Mucosa of stomach (tissue), 1 donor: ENCODE data around the gene GALNT13.

Experiments
- H3K27me3 ChIP-seq: one replicate; pipeline ENCODE4 v1.7.0; 2013; ENCODE audit warnings: mild to moderate bottlenecking, low read length; ENCODE audit not compliant: control insufficient read depth, insufficient read depth
- H3K36me3 ChIP-seq: one replicate; pipeline ENCODE4 v1.7.0; 2013; ENCODE audit warnings: low read length; ENCODE audit not compliant: control insufficient read depth, insufficient read depth
- H3K4me1 ChIP-seq: one replicate; pipeline ENCODE4 v1.7.0; 2013; ENCODE audit warnings: mild to moderate bottlenecking, low read length; ENCODE audit not compliant: control insufficient read depth, insufficient read depth
- H3K4me3 ChIP-seq: one replicate; pipeline ENCODE4 v1.7.0; 2013; ENCODE audit warnings: low read length
- H3K9ac ChIP-seq: one replicate; pipeline ENCODE4 v1.7.0; 2013; ENCODE audit warnings: mild to moderate bottlenecking, low read length, moderate library complexity
- H3K9me3 ChIP-seq: one replicate; pipeline ENCODE4 v1.7.0; 2013; ENCODE audit warnings: mild to moderate bottlenecking, low read length, moderate library complexity; ENCODE audit not compliant: control insufficient read depth
- donor health status: Pancreatic carcinoma.

GALNT13 gene

DNA sequence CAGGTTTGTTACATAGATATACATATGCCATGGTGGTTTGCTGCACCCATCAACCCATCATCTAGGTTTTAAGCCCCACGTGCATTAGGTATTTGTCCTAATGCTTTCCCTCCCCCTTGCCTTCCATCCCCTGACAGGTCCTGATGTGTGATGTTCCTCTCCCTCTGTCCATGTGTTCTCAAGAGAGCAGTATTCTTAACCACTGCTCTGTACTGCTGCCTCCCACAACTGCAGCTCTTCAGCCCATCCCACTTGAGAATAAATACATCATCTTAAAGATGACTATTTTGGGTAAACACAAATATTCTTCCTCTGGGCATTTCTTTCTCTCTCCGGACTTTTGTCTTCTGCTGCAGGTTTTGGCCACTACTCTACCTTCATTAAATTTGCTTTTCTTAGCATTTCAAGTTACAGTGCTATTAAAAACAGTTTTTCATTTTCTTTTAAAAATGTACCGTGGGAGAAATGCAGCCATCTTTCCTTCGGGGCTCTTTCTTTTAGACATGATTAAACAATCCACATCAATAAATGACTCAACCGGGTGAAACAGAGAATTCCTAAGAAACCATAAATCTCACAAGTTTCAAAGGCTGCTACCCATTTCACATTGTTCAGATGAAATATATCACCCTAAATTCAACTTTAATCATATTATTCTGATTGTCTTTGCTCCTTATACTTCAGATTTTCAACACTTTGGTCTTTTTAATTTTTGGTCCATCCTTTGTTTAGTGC is 323.4 kb downstream of the GALNT13 start:
- no peaks in the 10 kb centered on the region for H3K4me1 ChIP-seq
- H3K9me3 ChIP-seq = no peaks in the 10 kb centered on the region
- no peak overlapping the region for H3K9ac ChIP-seq
- no peaks in the 10 kb centered on the region for H3K27me3 ChIP-seq
- no peak overlapping the region for H3K4me3 ChIP-seq
- no peaks in the 10 kb centered on the region for H3K36me3 ChIP-seq

DNA sequence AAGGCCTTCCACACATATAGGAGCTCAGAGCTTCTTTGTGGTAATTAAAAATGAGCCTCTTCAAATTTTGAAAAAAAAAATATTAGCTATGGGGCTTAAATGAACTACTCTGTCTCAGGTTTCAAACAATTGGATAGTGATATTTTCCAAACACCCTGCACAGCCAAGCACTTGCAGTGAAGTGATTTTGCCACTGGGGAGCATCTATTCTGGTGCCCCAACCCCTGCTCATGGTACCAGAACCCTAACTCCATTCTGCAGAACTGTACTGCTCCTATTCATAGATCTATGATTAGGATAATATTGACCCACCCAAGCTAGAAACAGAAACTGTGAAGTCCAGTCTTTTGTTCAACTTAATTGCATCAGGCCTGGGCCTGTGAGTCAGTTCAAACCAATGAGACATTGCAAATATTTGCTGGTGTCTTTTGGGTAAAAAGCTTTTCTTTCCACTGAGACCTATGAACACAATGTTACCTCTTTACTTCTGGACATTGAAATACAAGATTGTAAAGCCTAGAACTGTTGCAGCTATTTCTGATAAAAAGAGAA is 324.0 kb downstream of the GALNT13 start:
- no peaks in the 10 kb centered on the region for H3K4me1 ChIP-seq
- no peak overlapping the region for H3K4me3 ChIP-seq
- no peaks in the 10 kb centered on the region for H3K36me3 ChIP-seq
- no peaks in the 10 kb centered on the region for H3K9me3 ChIP-seq
- no peak overlapping the region for H3K9ac ChIP-seq
- no peaks in the 10 kb centered on the region for H3K27me3 ChIP-seq

DNA sequence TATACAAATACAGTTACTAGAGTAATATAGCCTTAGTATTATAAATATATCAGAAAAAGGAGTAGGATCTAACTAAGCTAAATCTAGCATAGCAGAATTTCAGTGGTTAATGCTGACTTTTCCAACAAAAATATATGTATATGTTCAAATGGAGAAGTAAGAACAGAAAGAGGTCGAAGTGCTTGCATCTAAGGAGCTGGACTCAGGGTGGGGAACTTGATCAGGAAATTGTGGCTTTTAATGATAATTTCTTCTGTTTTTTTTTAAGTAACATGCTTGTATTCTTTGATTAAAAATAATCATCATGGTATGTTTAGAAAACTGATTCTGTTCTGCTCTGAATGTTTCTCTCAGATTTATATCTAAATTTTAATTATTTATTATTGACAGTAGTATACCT is 327.1 kb downstream of the GALNT13 start:
- Histone ChIP-seq H3K4me3 (no peak overlapping the region), H3K27me3 (no peaks in the 10 kb centered on the region), H3K36me3 (no peaks in the 10 kb centered on the region), H3K9ac (no peak overlapping the region), H3K4me1 (no peaks in the 10 kb centered on the region), H3K9me3 (no peaks in the 10 kb centered on the region)

DNA sequence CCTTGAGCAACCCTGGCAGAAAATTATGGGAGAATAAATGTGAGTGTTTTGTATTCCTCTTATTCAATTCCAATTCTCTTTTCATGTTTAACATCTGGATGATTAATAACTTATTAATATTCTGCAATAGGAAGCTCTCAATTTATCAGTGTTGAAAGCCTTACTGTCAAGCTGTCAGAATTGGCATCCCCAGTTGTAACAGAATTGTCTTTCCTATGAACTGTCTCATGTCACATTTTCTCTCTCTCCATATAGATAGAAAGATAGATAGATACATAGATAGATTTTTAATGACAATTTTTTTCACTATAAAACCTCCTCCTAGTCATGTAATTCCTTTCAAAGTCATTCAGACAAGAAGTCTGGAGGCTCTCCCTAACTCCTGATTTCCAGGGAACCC is 331.5 kb downstream of the GALNT13 start:
- Histone ChIP-seq H3K27me3 (no peaks in the 10 kb centered on the region), H3K9ac (no peak overlapping the region), H3K4me3 (no peak overlapping the region), H3K9me3 (no peaks in the 10 kb centered on the region), H3K4me1 (no peaks in the 10 kb centered on the region), H3K36me3 (no peaks in the 10 kb centered on the region)

DNA sequence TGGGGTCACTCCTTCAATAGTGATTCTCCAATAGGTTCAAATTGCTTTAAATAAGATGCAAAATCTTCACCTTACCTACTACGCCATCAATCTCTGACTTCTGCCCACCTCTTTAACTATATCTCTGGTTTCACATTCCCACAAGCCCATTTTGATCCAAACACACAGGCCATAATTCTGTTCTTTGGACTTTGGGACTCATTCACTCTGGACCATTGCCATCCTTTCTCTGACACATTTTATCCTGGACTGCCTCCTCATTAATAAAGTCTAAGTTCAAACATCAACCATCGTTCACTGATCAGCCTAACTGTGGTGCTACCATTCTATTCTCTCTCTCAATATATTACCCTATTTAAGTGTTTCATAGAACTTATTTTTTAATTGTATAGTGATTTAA is 332.2 kb downstream of the GALNT13 start:
- H3K27me3 ChIP-seq = no peaks in the 10 kb centered on the region

DNA sequence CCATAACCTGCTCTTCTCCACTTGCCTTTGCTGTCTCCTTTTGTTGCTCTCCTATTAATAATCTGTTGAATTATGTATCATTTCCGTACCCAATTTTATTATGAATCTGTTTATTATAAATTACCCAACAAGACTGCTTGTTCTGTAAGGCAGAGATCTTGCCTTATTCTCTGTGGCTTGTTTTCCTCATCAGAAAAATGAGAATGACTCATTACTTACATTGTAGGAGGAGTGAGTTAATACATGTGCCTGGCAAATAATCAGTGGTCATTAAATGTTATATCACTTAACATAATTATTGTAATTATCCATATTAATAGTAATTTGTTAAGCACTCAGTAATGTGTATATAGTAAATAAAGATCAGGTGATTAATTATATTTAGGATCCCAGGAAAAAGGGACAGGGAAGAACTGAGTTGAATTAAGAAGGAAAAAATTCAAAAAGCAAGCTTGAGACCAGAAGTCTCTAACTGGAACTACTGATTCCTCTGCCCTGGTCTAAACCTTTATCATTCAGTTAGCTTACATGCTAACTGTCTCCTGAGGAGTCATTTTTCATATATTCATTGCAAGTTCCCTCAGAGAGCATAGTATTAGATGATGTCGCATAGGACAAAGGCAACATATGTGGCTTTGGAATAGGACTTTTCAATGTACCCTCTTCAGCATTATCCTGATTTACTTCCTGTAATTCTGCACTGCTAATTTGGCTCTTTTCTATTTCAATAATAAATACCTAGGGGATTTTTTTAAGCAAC is 335.7 kb downstream of the GALNT13 start:
- Histone ChIP-seq H3K27me3 (no peaks in the 10 kb centered on the region), H3K9ac (no peak overlapping the region), H3K9me3 (no peaks in the 10 kb centered on the region), H3K4me3 (no peak overlapping the region), H3K4me1 (no peaks in the 10 kb centered on the region), H3K36me3 (no peaks in the 10 kb centered on the region)

More for the DNA sequence above, 332.2 kb downstream of the GALNT13 start:
- H3K4me1 ChIP-seq = no peaks in the 10 kb centered on the region
- H3K4me3 ChIP-seq = no peak overlapping the region
- H3K9ac ChIP-seq = no peak overlapping the region
- H3K9me3 ChIP-seq = no peaks in the 10 kb centered on the region
- no peaks in the 10 kb centered on the region for H3K36me3 ChIP-seq

DNA sequence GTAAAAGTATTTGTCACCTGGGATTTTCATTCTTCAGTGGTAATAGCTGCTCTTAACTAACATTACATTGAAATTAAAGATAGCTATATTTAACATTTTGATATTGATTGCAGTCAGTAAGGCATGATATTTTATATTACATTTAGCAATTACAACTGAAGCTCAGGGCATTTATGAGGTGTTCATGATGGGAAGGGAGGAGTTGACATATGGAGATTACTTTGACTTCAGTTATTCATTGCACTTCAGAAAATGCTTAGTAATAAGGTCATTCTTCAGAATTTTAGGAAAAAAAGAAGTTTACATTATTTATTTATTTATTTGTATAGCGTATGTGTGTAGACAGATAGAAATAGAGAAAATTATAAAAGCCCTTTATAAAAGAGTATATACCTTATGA is 352.0 kb downstream of the GALNT13 start:
- Histone ChIP-seq H3K27me3 (no peaks in the 10 kb centered on the region), H3K9ac (no peak overlapping the region), H3K36me3 (no peaks in the 10 kb centered on the region), H3K4me1 (no peaks in the 10 kb centered on the region), H3K9me3 (no peaks in the 10 kb centered on the region), H3K4me3 (no peak overlapping the region)

DNA sequence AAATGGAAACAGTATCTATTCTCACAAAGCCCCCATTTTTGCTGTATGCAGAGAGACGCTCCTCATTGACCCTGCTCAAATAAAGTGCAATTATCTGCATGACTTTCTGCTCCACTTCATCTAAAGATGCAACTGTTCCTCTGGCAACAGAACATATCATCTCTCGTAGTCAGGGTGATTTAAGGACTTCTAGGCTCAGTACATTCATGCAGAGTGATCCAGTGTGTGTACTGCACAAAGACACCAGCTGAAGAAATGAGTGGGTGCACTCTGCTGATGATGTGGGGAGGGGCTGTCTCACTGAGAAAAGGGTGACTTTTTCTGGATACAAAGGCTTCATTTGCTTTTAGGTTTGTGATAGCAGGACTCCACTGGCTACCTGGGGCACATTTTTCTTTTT is 355.2 kb downstream of the GALNT13 start:
- no peaks in the 10 kb centered on the region for H3K36me3 ChIP-seq
- no peaks in the 10 kb centered on the region for H3K27me3 ChIP-seq
- no peak overlapping the region for H3K9ac ChIP-seq
- H3K9me3 ChIP-seq = no peaks in the 10 kb centered on the region
- H3K4me1 ChIP-seq = no peaks in the 10 kb centered on the region
- no peak overlapping the region for H3K4me3 ChIP-seq

DNA sequence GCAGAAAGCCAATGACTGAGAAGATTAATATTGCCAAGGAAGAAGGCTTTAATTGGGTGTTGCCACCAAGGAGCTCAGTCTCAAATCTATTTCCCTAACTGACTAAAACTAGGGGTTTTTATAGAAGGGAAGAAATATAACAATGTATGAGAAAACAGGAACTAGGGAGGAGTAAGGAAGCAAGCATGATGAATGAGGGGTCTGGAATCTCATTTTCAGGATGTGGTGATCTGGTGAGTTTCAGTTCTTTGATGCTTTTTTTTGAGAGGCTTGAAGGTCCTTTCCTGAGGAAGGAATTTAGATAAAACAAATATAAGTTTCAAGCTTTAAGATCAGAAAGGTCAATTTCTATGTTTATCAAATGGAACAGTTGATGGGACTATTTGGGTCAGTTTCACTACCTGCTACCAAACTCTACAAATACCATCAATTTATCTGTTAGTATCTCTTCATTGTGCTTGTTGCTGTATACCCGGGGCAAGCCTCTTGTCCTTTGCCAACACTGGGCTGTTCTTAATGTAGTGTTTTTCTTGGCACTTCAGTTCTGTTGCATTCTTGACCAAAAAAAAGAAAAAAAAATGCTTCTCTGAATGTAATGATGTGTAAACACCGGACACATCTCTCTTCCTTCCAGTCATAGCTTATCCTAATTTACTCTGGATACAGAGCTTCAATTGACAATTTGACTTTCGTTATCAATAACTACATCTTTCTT is 357.0 kb downstream of the GALNT13 start:
- no peak overlapping the region for H3K9ac ChIP-seq
- H3K4me1 ChIP-seq = no peaks in the 10 kb centered on the region
- H3K9me3 ChIP-seq = no peaks in the 10 kb centered on the region
- H3K27me3 ChIP-seq = no peaks in the 10 kb centered on the region
- H3K4me3 ChIP-seq = no peak overlapping the region
- H3K36me3 ChIP-seq = no peaks in the 10 kb centered on the region

DNA sequence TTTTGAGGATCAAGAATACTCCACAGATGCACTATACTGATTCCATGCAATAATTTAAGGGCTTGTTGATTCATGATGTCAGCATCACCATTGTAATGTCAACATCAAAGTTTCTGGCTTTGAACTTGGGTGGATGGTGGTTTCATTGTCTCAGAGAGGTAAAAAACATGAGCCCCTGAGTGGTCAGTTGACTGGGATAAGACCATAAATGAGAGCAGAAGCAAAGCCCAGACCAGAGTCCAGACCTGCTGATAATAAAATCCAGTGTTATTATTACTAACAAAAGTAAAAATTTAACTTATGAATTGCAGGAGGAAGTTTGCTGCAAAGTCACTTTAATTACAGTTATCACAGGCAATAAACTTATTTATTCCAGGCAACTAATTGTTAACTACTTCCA is 358.2 kb downstream of the GALNT13 start:
- no peaks in the 10 kb centered on the region for H3K27me3 ChIP-seq
- no peaks in the 10 kb centered on the region for H3K36me3 ChIP-seq
- no peaks in the 10 kb centered on the region for H3K4me1 ChIP-seq
- H3K9me3 ChIP-seq = no peaks in the 10 kb centered on the region
- H3K4me3 ChIP-seq = no peak overlapping the region
- no peak overlapping the region for H3K9ac ChIP-seq

DNA sequence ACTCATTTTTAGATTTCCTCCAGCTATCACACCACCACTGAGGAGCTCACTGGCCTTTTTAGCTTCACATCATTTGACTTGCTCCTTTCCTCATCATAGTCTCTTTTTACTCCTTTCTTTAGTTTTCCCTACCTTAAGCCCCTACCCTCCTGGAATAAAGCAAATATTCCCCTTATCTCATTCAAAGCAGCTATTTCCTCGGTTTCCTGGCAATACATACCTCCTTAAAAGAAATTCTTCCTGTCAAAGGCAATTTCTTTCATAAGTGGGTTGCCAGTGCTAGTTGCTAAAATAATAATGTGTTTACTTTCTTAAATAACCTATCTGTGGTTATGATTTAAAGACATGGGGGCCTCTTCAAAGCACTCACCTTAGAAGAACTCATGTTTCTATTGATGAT is 359.3 kb downstream of the GALNT13 start:
- no peaks in the 10 kb centered on the region for H3K4me1 ChIP-seq
- H3K27me3 ChIP-seq = no peaks in the 10 kb centered on the region
- H3K36me3 ChIP-seq = no peaks in the 10 kb centered on the region
- no peaks in the 10 kb centered on the region for H3K9me3 ChIP-seq
- no peak overlapping the region for H3K4me3 ChIP-seq
- no peak overlapping the region for H3K9ac ChIP-seq

DNA sequence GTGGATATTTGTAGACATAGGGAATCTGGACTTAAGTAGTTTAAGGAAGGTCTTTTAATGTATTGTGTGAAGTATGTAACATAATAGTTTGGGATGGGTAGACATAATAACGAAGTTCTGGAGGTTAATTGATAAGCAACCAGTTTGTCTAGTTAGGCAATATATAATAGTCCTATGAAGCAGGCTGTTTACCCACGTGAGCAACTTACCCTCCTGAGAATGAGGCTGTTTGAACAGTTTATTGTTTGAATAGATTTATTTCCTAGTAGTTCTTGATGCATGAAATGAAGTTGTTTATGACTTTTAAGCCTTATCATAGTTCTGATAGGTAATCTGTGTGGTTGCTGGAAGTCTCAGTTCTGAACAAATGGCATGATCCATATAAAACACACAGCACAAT is 361.5 kb downstream of the GALNT13 start:
- H3K4me3 ChIP-seq = no peak overlapping the region
- H3K9me3 ChIP-seq = no peaks in the 10 kb centered on the region
- no peaks in the 10 kb centered on the region for H3K27me3 ChIP-seq
- no peaks in the 10 kb centered on the region for H3K4me1 ChIP-seq
- H3K36me3 ChIP-seq = no peaks in the 10 kb centered on the region
- no peak overlapping the region for H3K9ac ChIP-seq
